Measurements from ENCODE around the gene MSX2. TPM values are rescaled to one million over a fixed set of nuclear protein-coding genes. Genes with fewer than 3 reads are reported as not detected.

MSX2 gene
- total RNA-seq, 4 donors from 2014 or later: 0.95 to 2.1 (median 1.1) TPM

Small RNA genes within 50 kb of the gene (microRNA-seq; reads per million reads assigned to microRNA genes)
- gene MIR4634 (ENCODE audit: borderline replicate concordance in 2 of 2): 0 reads per million in 2 donors
